HepG2 (cell line): Measurements from ENCODE around the gene PHIP. TPM values are rescaled to one million over a fixed set of nuclear protein-coding genes. Genes with fewer than 3 reads are reported as not detected.

Experiments
- ATAC-seq: fragments of 200-7000 bp; cut with Tn5 transposase; 3 replicates; pipeline ENCODE4 v1.9.1; 2020; ENCODE audit warnings: mild to moderate bottlenecking, moderate library complexity
- BruUV-seq: library from RNA; stranded (reverse); fragments of 400-500 nt; replicated peaks from 2 replicates; lab custom pipeline; 2021; lab: Mats Ljungman, UMichigan
- CTCF ChIA-PET: fragments of 300-600 bp; formaldehyde crosslinking; extraction: SDS; loops from one replicate; lab custom pipeline; 2021; ENCODE audit warnings: low total read pairs, inconsistent platforms, low intra/inter-chr PET ratio; lab: Yijun Ruan, JAX
- POLR2A ChIA-PET: fragments of 350-600 bp; sonication (Branson Sonifier 250); formaldehyde crosslinking; loops from one replicate; lab custom pipeline; 2020; ENCODE audit warnings: antibody characterized with exemption, inconsistent platforms; lab: Yijun Ruan, JAX
- DNase-seq: peaks from one replicate; pipeline ENCODE4 v3.0.0-alpha.2; 2015; ENCODE audit warnings: low spot score
- FAIRE-seq: peaks from 3 replicates; lab custom pipeline; 2011; peaks lifted over from hg19 to GRCh38; lab: Jason Lieb, UNC
- H2AFZ ChIP-seq: one replicate; pipeline ENCODE4 v1.6.1; 2011; ENCODE audit warnings: low read length, inconsistent platforms
- H3K27ac ChIP-seq: fragments of 300-600 bp; 3 replicates; pipeline ENCODE4 v1.8.0; 2011; ENCODE audit warnings: mixed run types, mild to moderate bottlenecking, mixed read lengths, low read length, inconsistent platforms; ENCODE audit not compliant: insufficient read depth; ENCODE audit errors: extremely low read length
- H3K27me3 ChIP-seq, 2 experiments: fragments of 200-600 bp in 1 of 2; 2 replicates in 1 of 2; 3 replicates in 1 of 2; pipeline versions ENCODE4 v1.6.0 to v1.8.0; 2011; ENCODE audit warnings: low read length in 2 of 2, mild to moderate bottlenecking in 2 of 2, moderate library complexity in 2 of 2, inconsistent platforms in 1 of 2; ENCODE audit not compliant: insufficient read depth in 2 of 2, control insufficient read depth in 1 of 2
- H3K36me3 ChIP-seq, 2 experiments: fragments of 200-600 bp in 1 of 2; replicated peaks in 1 of 2; 2 replicates in 1 of 2; 3 replicates in 1 of 2; pipeline versions ENCODE4 v1.5.1 to v1.8.0; 2011; ENCODE audit warnings: low read length in 2 of 2, inconsistent platforms in 1 of 2; ENCODE audit not compliant: insufficient read depth in 2 of 2, control insufficient read depth in 1 of 2
- H3K4me1 ChIP-seq: 2 replicates; pipeline ENCODE4 v1.5.1; 2012; ENCODE audit warnings: low read length, inconsistent platforms; ENCODE audit not compliant: insufficient read depth
- H3K4me2 ChIP-seq: 2 replicates; pipeline ENCODE4 v1.6.0; 2011; ENCODE audit warnings: low read depth, low read length, inconsistent platforms
- H3K4me3 ChIP-seq, 3 experiments: fragments of 200-600 bp in 1 of 3; sonication (generic), shearing (Covaris generic) in 1 of 3; replicated peaks in 1 of 3; 2 replicates each; pipeline ENCODE4 v1.5.1; 2011 to 2016; ENCODE audit warnings: low read length in 3 of 3, inconsistent platforms in 2 of 3, low read depth in 2 of 3, mild to moderate bottlenecking in 2 of 3, control low read depth in 1 of 3, mixed read lengths in 1 of 3; ENCODE audit not compliant: insufficient read depth in 1 of 3
- H3K79me2 ChIP-seq: one replicate; pipeline ENCODE4 v1.6.1; 2011; ENCODE audit warnings: low read length, inconsistent platforms; ENCODE audit not compliant: insufficient read depth
- H3K9ac ChIP-seq: 2 replicates; pipeline ENCODE4 v1.6.0; 2011; ENCODE audit warnings: mild to moderate bottlenecking, low read depth, low read length, inconsistent platforms; ENCODE audit not compliant: insufficient read depth
- H3K9me3 ChIP-seq: 2 replicates; pipeline ENCODE4 v1.5.1; 2012; ENCODE audit warnings: mild to moderate bottlenecking, low read length
- H4K20me1 ChIP-seq: 2 replicates; pipeline ENCODE4 v1.6.0; 2011; ENCODE audit warnings: inconsistent platforms, mild to moderate bottlenecking, low read length, moderate library complexity; ENCODE audit not compliant: insufficient read depth
- ARNT2 ChIP-seq: sonication (generic); formaldehyde crosslinking; IDR thresholded peaks from 2 replicates; pipeline ENCODE4 v1.8.0; 2022; ENCODE audit warnings: mild to moderate bottlenecking, low read depth, missing genetic modification reagents, moderate library complexity
- HNRNPL ChIP-seq: fragments of 200-400 bp; formaldehyde crosslinking; IDR thresholded peaks from 2 replicates; pipeline ENCODE4 v1.6.1; 2017; ENCODE audit warnings: mild to moderate bottlenecking, low read depth, low read length
- KLF11 ChIP-seq: IDR thresholded peaks from 2 replicates; pipeline ENCODE4 v1.6.1; 2016; ENCODE audit warnings: missing compliant biosample characterization
- RCOR2 ChIP-seq: IDR thresholded peaks from 2 replicates; pipeline ENCODE4 v1.6.1; 2016; ENCODE audit warnings: missing biosample characterization, missing genetic modification reagents
- SRF ChIP-seq: IDR thresholded peaks from 2 replicates; pipeline ENCODE4 v1.6.1; 2011; ENCODE audit warnings: mild to moderate bottlenecking, low read depth, low read length, moderate library complexity
- TMF1 ChIP-seq: sonication (generic); formaldehyde crosslinking; IDR thresholded peaks from 2 replicates; pipeline ENCODE4 v1.8.1; 2022; ENCODE audit warnings: low read depth, missing genetic modification reagents
- ZNF329 ChIP-seq: sonication (generic); formaldehyde crosslinking; IDR thresholded peaks from 2 replicates; pipeline ENCODE4 v1.9.0; 2021; ENCODE audit warnings: low read depth, mild to moderate bottlenecking, missing genetic modification reagents
- ZNF382 ChIP-seq: sonication (generic); formaldehyde crosslinking; IDR thresholded peaks from 2 replicates; pipeline ENCODE4 v1.5.0; 2020; ENCODE audit warnings: missing genetic modification reagents, mild to moderate bottlenecking, borderline replicate concordance
- ZNF512 ChIP-seq: sonication (generic); formaldehyde crosslinking; IDR thresholded peaks from 2 replicates; pipeline ENCODE4 v1.4.0; 2020; ENCODE audit warnings: mild to moderate bottlenecking, missing genetic modification reagents
- ZNF883 ChIP-seq: sonication (generic); formaldehyde crosslinking; IDR thresholded peaks from 2 replicates; pipeline ENCODE4 v1.5.1; 2020; ENCODE audit warnings: mild to moderate bottlenecking, missing genetic modification reagents; ENCODE audit errors: not compliant biosample characterization
- ZSCAN31 ChIP-seq: sonication (generic); formaldehyde crosslinking; IDR thresholded peaks from 2 replicates; pipeline ENCODE4 v1.5.0; 2020; ENCODE audit warnings: low read depth, mild to moderate bottlenecking, missing genetic modification reagents
- WGBS: methylation state at CpG from one replicate; pipeline ENCODE4 v1.1.6; 2017; ENCODE audit warnings: low lambda C conversion rate; 5-methylcytosine and 5-hydroxymethylcytosine counted together
- in situ Hi-C: cut with HindIII; loops from 2 replicates; pipeline ENCODE4 v1.10.0; 2017; ENCODE audit warnings: low pct_unique_long_range_greater_than_20kb; ENCODE audit not compliant: extremely low pct_ligation_motif_present
- intact Hi-C: fragments of 100-400 bp; cut with micrococcal nuclease; formaldehyde crosslinking; loops from one replicate; pipeline ENCODE4 v1.10.0; 2022; ENCODE audit not compliant: unreplicated experiment
- polyA plus RNA-seq, 8 experiments: library from polyadenylated mRNA; depleted of rRNA in 3 of 8; stranded (reverse) in 7 of 8; unstranded in 1 of 8; fragments of >200 nt; fragmentation: Illumina TruSeq in 4 of 8; extraction: Trizol in 4 of 8; gene quantifications; 2 replicates each; pipeline versions ENCODE4 v1.2.1 to v1.2.3, GENCODE V29; 2011 to 2016; ENCODE audit warnings: low read depth in 4 of 8, missing spikeins in 1 of 8, mixed read lengths in 1 of 8; ENCODE audit not compliant: insufficient read depth in 1 of 8
- total RNA-seq, 5 experiments: library from RNA; depleted of rRNA; stranded (reverse); fragments of >200 nt; fragmentation: Illumina TruSeq; extraction: Trizol; gene quantifications; 2 replicates each; pipeline ENCODE4 v1.2.3, GENCODE V29; 2016; ENCODE audit warnings: low read depth in 1 of 5

The PHIP gene
- total and polyA plus RNA-seq, 2 of the 13 experiments (the other 11 are each of a cell fraction or from before 2014, with no cell fraction given) = 6.5 to 23.5 TPM

- in situ Hi-C loops (no loop called here), intact Hi-C loops (no loop called here)
- ChIA-PET CTCF (no interaction called here), POLR2A (no interaction called here)
- H3K9me3 ChIP-seq = no peaks in the 10 kb centered on the region
- DNase-seq = no peak
- peaks cover 9 to 51% of the 10 kb centered on the region in 2 experiments for H3K36me3 ChIP-seq
- FAIRE-seq = no peak
- H3K4me1 ChIP-seq = no peaks in the 10 kb centered on the region
- no peak overlapping the region for H3K4me2 ChIP-seq
- H2AFZ ChIP-seq = no peak overlapping the region
- ATAC-seq = no peak
- TF ChIP-seq ZSCAN31 (CRISPR knock-in tag) (no peak), KLF11 (CRISPR knock-in tag) (no peak), ZNF382 (no peak), TMF1 (CRISPR knock-in tag) (no peak), RCOR2 (CRISPR knock-in tag) (no peak), SRF (no peak)
- BruUV-seq = no TSS peak
- no peaks in the 10 kb centered on the region for H3K27me3 ChIP-seq
- no peak overlapping the region for H3K9ac ChIP-seq
- H3K27ac ChIP-seq = no peak overlapping the region
- H3K4me3 ChIP-seq = no peak overlapping the region
- 93% methylated on average over 2 of the region's 2 CpGs for WGBS
- H3K79me2 ChIP-seq = no peaks in the 10 kb centered on the region
- no peaks in the 10 kb centered on the region for H4K20me1 ChIP-seq
These were observed 88.9 kb downstream of the PHIP start for GRCh38 chr6:78989191-78989590.

GRCh38 chr6:78986161-78986560 is 91.9 kb downstream of the PHIP start:
- FAIRE-seq = no peak
- Histone ChIP-seq H3K4me1 (no peaks in the 10 kb centered on the region), H3K4me2 (no peak overlapping the region), H3K9ac (no peak overlapping the region), H3K9me3 (no peaks in the 10 kb centered on the region), H3K36me3 (peaks cover 8 to 50% of the 10 kb centered on the region in 2 experiments; a peak in 4 of 5 replicates), H3K4me3 (no peak overlapping the region), H4K20me1 (no peaks in the 10 kb centered on the region), H2AFZ (no peak overlapping the region), H3K27me3 (no peaks in the 10 kb centered on the region), H3K27ac (no peak overlapping the region), H3K79me2 (no peaks in the 10 kb centered on the region)
- no TSS peak for BruUV-seq
- CTCF ChIA-PET = no interaction called here
- in situ Hi-C loops = no loop called here
- DNase-seq = no peak
- WGBS = 97% methylated on average over 1 of the region's 1 CpG
- intact Hi-C loops = no loop called here
- TF ChIP-seq ZNF512 (CRISPR knock-in tag) (no peak), ZNF329 (no peak), HNRNPL (no peak), ARNT2 (CRISPR knock-in tag) (no peak), ZNF883 (CRISPR knock-in tag) (no peak)
- POLR2A ChIA-PET = no interaction called here
- no peak for ATAC-seq
